K562 (cell line): ENCODE measurements around the gene SLC39A9. TPM values are rescaled to one million over a fixed set of nuclear protein-coding genes. Genes with fewer than 3 reads are reported as not detected.

Experiments
- ATAC-seq: fragments of 200-7000 bp; cut with Tn5 transposase; 3 replicates; pipeline ENCODE4 v1.9.1; 2020; ENCODE audit warnings: moderate library complexity
- BruUV-seq: library from RNA; stranded (reverse); fragments of 400-500 nt; replicated peaks from 2 replicates; lab custom pipeline; 2021; lab: Mats Ljungman, UMichigan
- CTCF ChIA-PET: fragments of 300-600 bp; formaldehyde crosslinking; extraction: SDS; loops from one replicate; lab custom pipeline; 2021; ENCODE audit warnings: low intra/inter-chr PET ratio; lab: Yijun Ruan, JAX
- POLR2A ChIA-PET: fragments of 300-600, 350-650 bp; sonication (Branson Sonifier 250); formaldehyde crosslinking; extraction: SDS; loops from one replicate; lab custom pipeline; 2021; ENCODE audit warnings: antibody characterized with exemption, inconsistent platforms; lab: Yijun Ruan, JAX
- DNase-seq, 4 experiments: peaks; one replicate each; pipeline versions ENCODE4 v3.0.0 to v3.0.0-alpha.2; 2011 to 2018; ENCODE audit warnings: low spot score in 3 of 4, mixed read lengths in 3 of 4; ENCODE audit errors: extremely low read depth in 1 of 4
- FAIRE-seq: peaks from 2 replicates; lab custom pipeline; 2011; peaks lifted over from hg19 to GRCh38; lab: Jason Lieb, UNC
- H2AFZ ChIP-seq: 2 replicates; pipeline ENCODE4 v1.6.0; 2011; ENCODE audit warnings: low read depth, low read length, control low read depth, inconsistent platforms
- H3K27ac ChIP-seq: fragments of 200-600 bp; 3 replicates; pipeline ENCODE4 v1.8.0; 2011; ENCODE audit warnings: low read depth, mild to moderate bottlenecking, control low read depth, inconsistent platforms, low read length, moderate library complexity, mixed read lengths; ENCODE audit errors: extremely low read depth
- H3K27me3 ChIP-seq, 2 experiments: fragments of 300-600 bp in 1 of 2; 2 replicates in 1 of 2; 3 replicates in 1 of 2; pipeline versions ENCODE4 v1.6.0 to v1.8.0; 2011; ENCODE audit warnings: inconsistent platforms in 2 of 2, low read length in 2 of 2, mild to moderate bottlenecking in 1 of 2, mixed read lengths in 1 of 2, moderate library complexity in 1 of 2; ENCODE audit not compliant: control insufficient read depth in 2 of 2, insufficient read depth in 2 of 2
- H3K36me3 ChIP-seq: fragments of 300-600 bp; 3 replicates; pipeline ENCODE4 v1.8.0; 2011; ENCODE audit warnings: mild to moderate bottlenecking, low read length, inconsistent platforms; ENCODE audit not compliant: control insufficient read depth, insufficient read depth
- H3K4me1 ChIP-seq, 2 experiments: fragments of 200-600 bp in 1 of 2; replicated peaks in 1 of 2; 2 replicates in 1 of 2; 3 replicates in 1 of 2; pipeline versions ENCODE4 v1.5.1 to v1.8.0; 2011; ENCODE audit warnings: inconsistent platforms in 2 of 2, low read length in 2 of 2, mild to moderate bottlenecking in 1 of 2, mixed read lengths in 1 of 2, moderate library complexity in 1 of 2; ENCODE audit not compliant: control insufficient read depth in 2 of 2, insufficient read depth in 2 of 2
- H3K4me2 ChIP-seq: 2 replicates; pipeline ENCODE4 v1.6.1; 2011; ENCODE audit warnings: low read length, control low read depth, inconsistent platforms, mixed read lengths; ENCODE audit not compliant: insufficient read depth
- H3K4me3 ChIP-seq: fragments of 200-600 bp; sonication (generic), shearing (Covaris generic); 2 replicates; pipeline ENCODE4 v1.5.1; 2016; ENCODE audit warnings: control low read depth, inconsistent platforms
- H3K79me2 ChIP-seq: fragments of 200-600 bp; 3 replicates; pipeline ENCODE4 v1.8.0; 2011; ENCODE audit warnings: low read length, inconsistent platforms; ENCODE audit not compliant: control insufficient read depth, insufficient read depth
- H3K9ac ChIP-seq, 2 experiments: 2 replicates each; pipeline versions ENCODE4 v1.6.0 to v1.6.1; 2011; ENCODE audit warnings: low read depth in 2 of 2, low read length in 2 of 2, control low read depth in 1 of 2, inconsistent platforms in 1 of 2, mild to moderate bottlenecking in 1 of 2, mixed read lengths in 1 of 2; ENCODE audit not compliant: insufficient read depth in 1 of 2
- H3K9me1 ChIP-seq: one replicate; pipeline ENCODE4 v1.6.0; 2011; ENCODE audit warnings: inconsistent platforms, mild to moderate bottlenecking, low read length, moderate library complexity; ENCODE audit not compliant: control insufficient read depth, insufficient read depth
- H3K9me3 ChIP-seq: replicated peaks from 2 replicates; pipeline ENCODE4 v1.5.1; 2011; ENCODE audit warnings: low read depth, low read length, inconsistent platforms; ENCODE audit not compliant: control insufficient read depth, insufficient read depth
- H4K20me1 ChIP-seq: replicated peaks from 2 replicates; pipeline ENCODE4 v1.6.1; 2011; ENCODE audit warnings: low read length, inconsistent platforms, mixed read lengths; ENCODE audit not compliant: control insufficient read depth, insufficient read depth
- BCL6 ChIP-seq: fragments of 250-450 bp; sonication (Bioruptor Pico); IDR thresholded peaks from 2 replicates; pipeline ENCODE4 v1.4.0; 2020
- JUN ChIP-seq, 2 experiments: sonication (generic) in 1 of 2; formaldehyde crosslinking in 1 of 2; IDR thresholded peaks; 2 replicates each; pipeline versions ENCODE4 v1.6.1 to v1.8.0; 2012 to 2022; ENCODE audit warnings: borderline replicate concordance in 2 of 2, mild to moderate bottlenecking in 2 of 2, improper control_type of control experiment in 1 of 2, low read depth in 1 of 2, low read length in 1 of 2, missing genetic modification reagents in 1 of 2
- RHOXF2B ChIP-seq: fragments of 250-450 bp; sonication (Bioruptor Pico); conservative IDR thresholded peaks from 2 replicates; pipeline ENCODE4 v1.5.1; 2021
- SIN3A ChIP-seq, 2 experiments: fragments of 150-350 bp in 1 of 2; IDR thresholded peaks; 2 replicates each; pipeline ENCODE4 v1.6.1; 2011 to 2016; ENCODE audit warnings: borderline replicate concordance in 2 of 2, low read depth in 2 of 2, low read length in 2 of 2, mild to moderate bottlenecking in 2 of 2, moderate library complexity in 2 of 2; ENCODE audit not compliant: control insufficient read depth in 1 of 2
- TEAD1 ChIP-seq, 2 experiments: fragments of 450-650 bp in 1 of 2; sonication (generic) in 1 of 2; formaldehyde crosslinking; IDR thresholded peaks; 2 replicates each; pipeline versions ENCODE4 v1.4.0 to v1.8.0; 2020 to 2022; ENCODE audit warnings: mild to moderate bottlenecking in 2 of 2, missing genetic modification reagents in 1 of 2
- ZNF507 ChIP-seq: conservative IDR thresholded peaks from 2 replicates; pipeline ENCODE4 v1.6.1; 2017; ENCODE audit warnings: missing genetic modification characterization, missing compliant biosample characterization
- ZNF589 ChIP-seq: fragments of 200-800 bp; sonication (Bioruptor generic); IDR thresholded peaks from 2 replicates; pipeline ENCODE4 v1.6.1; 2016; ENCODE audit warnings: low read depth, missing genetic modification characterization, missing compliant biosample characterization
- WGBS: fragments of 100-300 bp; shearing (Covaris generic); methylation state at CpG from one replicate; pipeline ENCODE4 v1.1.6; 2016; ENCODE audit warnings: low coverage, mixed read lengths; ENCODE audit not compliant: insufficient coverage; ENCODE audit errors: missing lambda C conversion rate; 5-methylcytosine and 5-hydroxymethylcytosine counted together
- in situ Hi-C: fragments of 300-500 bp; cut with MboI; formaldehyde crosslinking; loops from 4 replicates; pipeline ENCODE4 v1.15.0; 2018; ENCODE audit warnings: inconsistent platforms, mixed read lengths
- intact Hi-C: fragments of 100-400 bp; cut with micrococcal nuclease; formaldehyde crosslinking; loops from 2 replicates; pipeline ENCODE4 v1.14.2; 2022
- polyA plus RNA-seq, 8 experiments: library from polyadenylated mRNA; depleted of rRNA in 4 of 8; stranded (reverse) in 5 of 8; unstranded in 3 of 8; fragments of >200 nt; fragmentation: Nextera tagmentation in 2 of 8; fragmentation: Illumina TruSeq in 1 of 8; extraction: Ambion mirVana in 2 of 8; extraction: Trizol in 1 of 8; gene quantifications; 2 replicates each; pipeline versions ENCODE4 v1.2.1 to v1.2.3, GENCODE V29; 2011 to 2014; ENCODE audit warnings: inconsistent platforms in 1 of 8, missing spikeins in 1 of 8
- total RNA-seq, 7 experiments: library from RNA; depleted of rRNA in 6 of 7; stranded (reverse); fragments of >200 nt in 6 of 7; fragmentation: Illumina TruSeq in 2 of 7; extraction: Trizol in 2 of 7; gene quantifications; 2 replicates each; pipeline versions ENCODE4 v1.2.1 to v1.2.3, GENCODE V29; 2011 to 2021; ENCODE audit warnings: low replicate concordance in 1 of 7
- TF ChIP-seq, protein P1 (sequence below): fragments of 200-400 bp; formaldehyde crosslinking; IDR thresholded peaks from 2 replicates; pipeline ENCODE4 v1.6.1; 2017; ENCODE audit warnings: mild to moderate bottlenecking, low read depth, low read length, moderate library complexity
- TF ChIP-seq, protein P2 (sequence below): sonication (generic); formaldehyde crosslinking; IDR thresholded peaks from 2 replicates; pipeline ENCODE4 v1.8.0; 2022; ENCODE audit warnings: mild to moderate bottlenecking, missing genetic modification reagents, borderline replicate concordance

Gene SLC39A9
- total and polyA plus RNA-seq, 9 of the 15 experiments (the other 6 are each of a cell fraction or from before 2014, with no cell fraction given), result 18.4 to 66.0 (median 32.5) TPM

DNA sequence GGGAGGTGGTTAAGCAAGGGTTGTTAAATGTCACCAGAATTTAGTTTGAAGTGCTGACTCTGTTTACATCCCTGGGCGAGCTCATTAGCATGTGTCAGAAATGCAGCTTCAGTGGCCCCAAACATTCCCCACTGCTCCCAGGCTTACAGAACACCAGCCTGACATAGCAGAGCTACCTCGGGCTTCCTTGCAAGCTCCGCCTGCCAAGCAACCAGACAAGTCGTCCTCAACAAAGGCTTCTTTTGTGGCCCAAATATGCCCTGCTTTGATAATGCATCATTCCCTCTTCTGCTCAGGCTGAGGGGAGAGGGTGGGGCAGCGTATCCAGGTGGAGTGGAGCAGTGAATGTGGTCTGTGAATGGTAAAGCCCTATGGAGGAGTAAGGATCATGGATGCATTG lies 28.4 kb upstream of the SLC39A9 start:
- Histone ChIP-seq H2AFZ (no peak overlapping the region), H3K79me2 (no peaks in the 10 kb centered on the region), H3K36me3 (no peaks in the 10 kb centered on the region), H3K4me3 (no peak overlapping the region)
- CTCF ChIA-PET, result no interaction called here
- DNase-seq (no peak), ATAC-seq (no peak), FAIRE-seq (no peak)
- intact Hi-C loops, result no loop called here
- TF ChIP-seq TEAD1 (CRISPR knock-in tag; IDR thresholded peaks at IDR 0.05) (no peak), JUN (IDR thresholded peaks at IDR 0.05; ENCODE audit: borderline replicate concordance, low read depth, low read length) (no peak), JUN (CRISPR knock-in tag; IDR thresholded peaks at IDR 0.05; ENCODE audit: borderline replicate concordance) (no peak), ZNF507 (tag) (no peak), RHOXF2B (CRISPR knock-in tag) (no peak), BCL6 (no peak)
- TF ChIP-seq, all 486 proteins: peak for 0
- in situ Hi-C loops, result no loop called here
- H3K9ac ChIP-seq, result no peak overlapping the region
- H3K4me1 ChIP-seq, result no peaks in the 10 kb centered on the region
- 40% methylated on average over 5 of the region's 5 CpGs for WGBS
- H3K9me3 ChIP-seq, result no peaks in the 10 kb centered on the region
- BruUV-seq, result no TSS peak
- H3K9me1 ChIP-seq, result no peaks in the 10 kb centered on the region
- POLR2A ChIA-PET, result interaction anchor here (0.6 to 1.5 kb wide), 5 partner anchors 11 to 887 kb away, joined by 3 to 5 read pairs (median 3); partner anchors contain the start of genes ERH and SLC39A9
- no peak overlapping the region for H3K27ac ChIP-seq
- H3K27me3 ChIP-seq, result no peaks in the 10 kb centered on the region
- no peaks in the 10 kb centered on the region for H4K20me1 ChIP-seq
- H3K4me2 ChIP-seq, result no peak overlapping the region

DNA sequence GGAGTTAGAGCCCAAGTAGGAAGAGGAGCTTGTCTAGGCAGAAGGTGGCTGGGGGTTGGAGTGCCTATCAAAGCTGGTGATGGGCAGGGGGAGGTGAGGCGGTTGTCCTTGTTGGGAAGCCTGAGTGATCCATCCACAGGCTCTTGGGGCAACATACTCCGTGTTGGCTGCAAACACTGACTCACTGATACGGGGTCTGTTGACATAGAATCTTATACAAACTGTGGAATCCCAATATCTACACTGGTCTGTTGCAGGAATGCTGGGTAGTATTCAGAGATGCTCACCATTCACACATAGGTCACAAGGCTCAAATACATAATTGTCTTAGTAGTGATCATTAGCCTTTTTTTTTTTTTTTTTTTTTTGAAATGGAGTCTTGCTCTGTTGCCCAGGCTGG lies 26.3 kb upstream of the SLC39A9 start:
- Histone ChIP-seq H3K27ac (no peak overlapping the region), H4K20me1 (no peaks in the 10 kb centered on the region), H3K9me1 (no peaks in the 10 kb centered on the region), H3K79me2 (no peaks in the 10 kb centered on the region), H3K9me3 (no peaks in the 10 kb centered on the region), H3K27me3 (no peaks in the 10 kb centered on the region), H3K4me2 (no peak overlapping the region), H3K4me1 (no peaks in the 10 kb centered on the region), H3K4me3 (no peak overlapping the region), H3K36me3 (peaks cover 10% of the 10 kb centered on the region; the same call in 2 of the 3 replicates), H3K9ac (no peak overlapping the region), H2AFZ (no peak overlapping the region)
- ChIA-PET POLR2A (no interaction called here), CTCF (interaction anchor here (0.6 kb wide), 1 partner anchor 45 kb away, joined by 3 read pairs; no protein-coding TSS in a partner anchor)
- ATAC-seq, result no peak
- DNase-seq, result no peak
- in situ Hi-C loops, result no loop called here
- intact Hi-C loops, result no loop called here
- WGBS, result 77% methylated on average over 3 of the region's 3 CpGs
- no peak for FAIRE-seq
- BruUV-seq, result no TSS peak
- no peak for TF ChIP-seq ZNF589 (CRISPR knock-in tag)
- TF ChIP-seq, protein P1, sequence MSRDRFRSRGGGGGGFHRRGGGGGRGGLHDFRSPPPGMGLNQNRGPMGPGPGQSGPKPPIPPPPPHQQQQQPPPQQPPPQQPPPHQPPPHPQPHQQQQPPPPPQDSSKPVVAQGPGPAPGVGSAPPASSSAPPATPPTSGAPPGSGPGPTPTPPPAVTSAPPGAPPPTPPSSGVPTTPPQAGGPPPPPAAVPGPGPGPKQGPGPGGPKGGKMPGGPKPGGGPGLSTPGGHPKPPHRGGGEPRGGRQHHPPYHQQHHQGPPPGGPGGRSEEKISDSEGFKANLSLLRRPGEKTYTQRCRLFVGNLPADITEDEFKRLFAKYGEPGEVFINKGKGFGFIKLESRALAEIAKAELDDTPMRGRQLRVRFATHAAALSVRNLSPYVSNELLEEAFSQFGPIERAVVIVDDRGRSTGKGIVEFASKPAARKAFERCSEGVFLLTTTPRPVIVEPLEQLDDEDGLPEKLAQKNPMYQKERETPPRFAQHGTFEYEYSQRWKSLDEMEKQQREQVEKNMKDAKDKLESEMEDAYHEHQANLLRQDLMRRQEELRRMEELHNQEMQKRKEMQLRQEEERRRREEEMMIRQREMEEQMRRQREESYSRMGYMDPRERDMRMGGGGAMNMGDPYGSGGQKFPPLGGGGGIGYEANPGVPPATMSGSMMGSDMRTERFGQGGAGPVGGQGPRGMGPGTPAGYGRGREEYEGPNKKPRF, result no peak
- TF ChIP-seq, protein P2, sequence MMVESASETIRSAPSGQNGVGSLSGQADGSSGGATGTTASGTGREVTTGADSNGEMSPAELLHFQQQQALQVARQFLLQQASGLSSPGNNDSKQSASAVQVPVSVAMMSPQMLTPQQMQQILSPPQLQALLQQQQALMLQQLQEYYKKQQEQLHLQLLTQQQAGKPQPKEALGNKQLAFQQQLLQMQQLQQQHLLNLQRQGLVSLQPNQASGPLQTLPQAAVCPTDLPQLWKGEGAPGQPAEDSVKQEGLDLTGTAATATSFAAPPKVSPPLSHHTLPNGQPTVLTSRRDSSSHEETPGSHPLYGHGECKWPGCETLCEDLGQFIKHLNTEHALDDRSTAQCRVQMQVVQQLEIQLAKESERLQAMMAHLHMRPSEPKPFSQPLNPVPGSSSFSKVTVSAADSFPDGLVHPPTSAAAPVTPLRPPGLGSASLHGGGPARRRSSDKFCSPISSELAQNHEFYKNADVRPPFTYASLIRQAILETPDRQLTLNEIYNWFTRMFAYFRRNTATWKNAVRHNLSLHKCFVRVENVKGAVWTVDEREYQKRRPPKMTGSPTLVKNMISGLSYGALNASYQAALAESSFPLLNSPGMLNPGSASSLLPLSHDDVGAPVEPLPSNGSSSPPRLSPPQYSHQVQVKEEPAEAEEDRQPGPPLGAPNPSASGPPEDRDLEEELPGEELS (CRISPR knock-in tag), result no peak
- no peak for TF ChIP-seq SIN3A (IDR thresholded peaks at IDR 0.05; ENCODE audit: borderline replicate concordance in 2 of 2, control insufficient read depth in 1 of 2, low read depth in 2 of 2, low read length in 2 of 2)
